Measurements from ENCODE around the gene U2SURP.

The U2SURP gene

GRCh38 chr3:143080196-143080595, 78.8 kb downstream of the U2SURP start:
- H3K4me3 ChIP-seq (replicated peaks in 1 of 2; ENCODE audit: low read depth in 2 of 2, low read length in 2 of 2), result no peak overlapping the region
- TF ChIP-seq CTCF (IDR thresholded peaks at IDR 0.05; ENCODE audit: low read depth, low read length), result no peak
- DNase-seq (ENCODE audit: low read depth in 2 of 2), result no peak

- TF ChIP-seq CTCF (IDR thresholded peaks at IDR 0.05; ENCODE audit: low read depth, low read length), result no peak
Observed at GRCh38 chr3:143081365-143081764, 80.0 kb downstream of the U2SURP start.

GRCh38 chr3:143081844-143082778, 80.7 kb downstream of the U2SURP start:
- no peak overlapping the region for H3K4me3 ChIP-seq (replicated peaks in 1 of 2; ENCODE audit: low read depth in 2 of 2, low read length in 2 of 2)
- DNase-seq (ENCODE audit: low read depth in 2 of 2), result no peak
- no peak for TF ChIP-seq CTCF (IDR thresholded peaks at IDR 0.05; ENCODE audit: low read depth, low read length)

More at GRCh38 chr3:143081365-143081764, 80.0 kb downstream of the U2SURP start:
- no peak overlapping the region for H3K4me3 ChIP-seq (replicated peaks in 1 of 2; ENCODE audit: low read depth in 2 of 2, low read length in 2 of 2)
- DNase-seq (ENCODE audit: low read depth in 2 of 2), result no peak

GRCh38 chr3:143083781-143084180, 82.4 kb downstream of the U2SURP start:
- DNase-seq (ENCODE audit: low read depth in 2 of 2), result no peak
- no peak overlapping the region for H3K4me3 ChIP-seq (replicated peaks in 1 of 2; ENCODE audit: low read depth in 2 of 2, low read length in 2 of 2)
- no peak for TF ChIP-seq CTCF (IDR thresholded peaks at IDR 0.05; ENCODE audit: low read depth, low read length)

GRCh38 chr3:143084856-143085731, 83.7 kb downstream of the U2SURP start:
- no peak for TF ChIP-seq CTCF (IDR thresholded peaks at IDR 0.05; ENCODE audit: low read depth, low read length)
- peak; percentile 72 to 90 for DNase-seq (ENCODE audit: low read depth in 2 of 2)
- no peak overlapping the region for H3K4me3 ChIP-seq (replicated peaks in 1 of 2; ENCODE audit: low read depth in 2 of 2, low read length in 2 of 2)

- no peak for DNase-seq (ENCODE audit: low read depth in 2 of 2)
- no peak for TF ChIP-seq CTCF (IDR thresholded peaks at IDR 0.05; ENCODE audit: low read depth, low read length)
- H3K4me3 ChIP-seq (replicated peaks in 1 of 2; ENCODE audit: low read depth in 2 of 2, low read length in 2 of 2), result no peak overlapping the region
Observed at GRCh38 chr3:143088835-143089234, 87.5 kb downstream of the U2SURP start.
